ENCODE results near the gene TRAPPC12. TPM values are rescaled to one million over a fixed set of nuclear protein-coding genes. Genes with fewer than 3 reads are reported as not detected.

The TRAPPC12 gene
- total RNA-seq, 3 donors from 2014 or later, result 52.5 to 89.6 (median 69.2) TPM

- Histone ChIP-seq H3K36me3 (no peaks in the 10 kb centered on the region), H3K27ac (peak overlapping the region; percentile 49 to 81), H3K27me3 (no peaks in the 10 kb centered on the region), H3K4me1 (peaks cover 0 to 21% of the 10 kb centered on the region in 2 donors), H3K9me3 (no peaks in the 10 kb centered on the region), H3K4me3 (no peak overlapping the region)
- intact Hi-C loops (cut with DNase I; ENCODE audit: low total_unique reads), result no loop called here
- TF ChIP-seq POLR2A (IDR thresholded peaks at IDR 0.05), result no peak
- no peak for TF ChIP-seq CTCF (IDR thresholded peaks at IDR 0.05)
- no peak for TF ChIP-seq POLR2AphosphoS5 (IDR thresholded peaks at IDR 0.05)
- no peak for DNase-seq (ENCODE audit: low spot score in 2 of 2)
Observed at GRCh38 chr2:3466966-3467365, 87.5 kb downstream of the TRAPPC12 start.

GRCh38 chr2:3467654-3468053 lies 88.2 kb downstream of the TRAPPC12 start:
- H3K36me3 ChIP-seq, result no peaks in the 10 kb centered on the region
- no peaks in the 10 kb centered on the region for H3K27me3 ChIP-seq
- DNase-seq (ENCODE audit: low spot score in 2 of 2), result no peak
- no peak overlapping the region for H3K4me3 ChIP-seq
- peaks cover 0 to 21% of the 10 kb centered on the region in 2 donors for H3K4me1 ChIP-seq
- no peaks in the 10 kb centered on the region for H3K9me3 ChIP-seq
- intact Hi-C loops (cut with DNase I; ENCODE audit: low total_unique reads), result no loop called here
- no peak for TF ChIP-seq POLR2A (IDR thresholded peaks at IDR 0.05)
- H3K27ac ChIP-seq, result peak overlapping the region; percentile 34 to 92

- Histone ChIP-seq H3K4me1 (peaks cover 0 to 21% of the 10 kb centered on the region in 2 donors), H3K36me3 (no peaks in the 10 kb centered on the region), H3K27me3 (no peaks in the 10 kb centered on the region), H3K4me3 (no peak overlapping the region), H3K27ac (peak overlapping the region; percentile 88 to 92), H3K9me3 (no peaks in the 10 kb centered on the region)
- TF ChIP-seq POLR2A (IDR thresholded peaks at IDR 0.05) (no peak), POLR2AphosphoS5 (IDR thresholded peaks at IDR 0.05) (no peak), CTCF (IDR thresholded peaks at IDR 0.05) (no peak)
- DNase-seq (ENCODE audit: low spot score in 2 of 2), result no peak
- intact Hi-C loops (cut with DNase I; ENCODE audit: low total_unique reads), result no loop called here
Observed at GRCh38 chr2:3468296-3468988, 88.9 kb downstream of the TRAPPC12 start.

GRCh38 chr2:3469486-3469885 lies 90.0 kb downstream of the TRAPPC12 start:
- intact Hi-C loops (cut with DNase I; ENCODE audit: low total_unique reads), result no loop called here
- Histone ChIP-seq H3K27me3 (no peaks in the 10 kb centered on the region), H3K27ac (peak overlapping the region; percentile 88 to 92), H3K36me3 (no peaks in the 10 kb centered on the region), H3K4me1 (peaks cover 0 to 21% of the 10 kb centered on the region in 2 donors), H3K4me3 (no peak overlapping the region), H3K9me3 (no peaks in the 10 kb centered on the region)
- TF ChIP-seq CTCF (IDR thresholded peaks at IDR 0.05) (no peak), POLR2AphosphoS5 (IDR thresholded peaks at IDR 0.05) (no peak), POLR2A (IDR thresholded peaks at IDR 0.05) (no peak)
- DNase-seq (ENCODE audit: low spot score in 2 of 2), result no peak

- H3K4me3 ChIP-seq, result peak overlapping the region in 2 of 3 donors; percentile 21 to 54
Observed at GRCh38 chr2:3470166-3470651, 90.7 kb downstream of the TRAPPC12 start.

More at GRCh38 chr2:3470166-3470651, 90.7 kb downstream of the TRAPPC12 start:
- Histone ChIP-seq H3K9me3 (no peaks in the 10 kb centered on the region), H3K36me3 (no peaks in the 10 kb centered on the region), H3K27me3 (no peaks in the 10 kb centered on the region), H3K4me1 (peaks cover 0 to 21% of the 10 kb centered on the region in 2 donors), H3K27ac (peak overlapping the region; percentile 88 to 92)
- intact Hi-C loops (cut with DNase I; ENCODE audit: low total_unique reads), result no loop called here
- DNase-seq (ENCODE audit: low spot score in 2 of 2), result peak; percentile 67 to 83
- TF ChIP-seq POLR2A (IDR thresholded peaks at IDR 0.05), result no peak
- no peak for TF ChIP-seq CTCF (IDR thresholded peaks at IDR 0.05)
- peak; percentile 72 to 87 (median 75) for TF ChIP-seq POLR2AphosphoS5 (IDR thresholded peaks at IDR 0.05)
